Stomach (tissue), 4 donors: ENCODE measurements around the gene CAPN9.

Experiments used
- CTCF ChIP-seq, 7 experiments: fragments of 450-650 bp in 4 of 7; fragments of 200-600 bp in 3 of 7; sonication (generic) in 3 of 7; IDR thresholded peaks; one replicate each; pipeline ENCODE4 v1.5.1; 2016 to 2019; ENCODE audit warnings: antibody characterized with exemption in 7 of 7, control low read depth in 2 of 7, mild to moderate bottlenecking in 1 of 7
- POLR2A ChIP-seq, 4 donors: fragments of 450-650 bp; IDR thresholded peaks; one replicate each; pipeline ENCODE4 v1.6.1; 2016; ENCODE audit warnings: antibody characterized with exemption in 4 of 4, control low read depth in 2 of 4, mild to moderate bottlenecking in 1 of 4, moderate library complexity in 1 of 4

- TF ChIP-seq POLR2A (IDR thresholded peaks at IDR 0.05) (no peak), CTCF (IDR thresholded peaks at IDR 0.05) (peak in 5 of 7 experiments; percentile 27 to 72 (median 52))
These were observed 50.8 kb downstream of the CAPN9 start for GRCh38 chr1:230797942-230798365.
